HL-60 (cell line): ENCODE data around the gene SNX6.
"Not testable (repeated sequence)": the region's sequence is repeated elsewhere in the genome, so short reads cannot be mapped to it uniquely, and the experiment has no call there.

Experiments used
- POLR2AphosphoS5 ChIP-seq: IDR thresholded peaks from 2 replicates; pipeline ENCODE4 v1.6.1; 2012; ENCODE audit warnings: low read depth
- TF ChIP-seq, protein P1 (sequence below): IDR thresholded peaks from one replicate; pipeline ENCODE4 v1.5.1; 2011; ENCODE audit warnings: low read length, control low read depth, inconsistent platforms; ENCODE audit not compliant: insufficient read depth

DNA sequence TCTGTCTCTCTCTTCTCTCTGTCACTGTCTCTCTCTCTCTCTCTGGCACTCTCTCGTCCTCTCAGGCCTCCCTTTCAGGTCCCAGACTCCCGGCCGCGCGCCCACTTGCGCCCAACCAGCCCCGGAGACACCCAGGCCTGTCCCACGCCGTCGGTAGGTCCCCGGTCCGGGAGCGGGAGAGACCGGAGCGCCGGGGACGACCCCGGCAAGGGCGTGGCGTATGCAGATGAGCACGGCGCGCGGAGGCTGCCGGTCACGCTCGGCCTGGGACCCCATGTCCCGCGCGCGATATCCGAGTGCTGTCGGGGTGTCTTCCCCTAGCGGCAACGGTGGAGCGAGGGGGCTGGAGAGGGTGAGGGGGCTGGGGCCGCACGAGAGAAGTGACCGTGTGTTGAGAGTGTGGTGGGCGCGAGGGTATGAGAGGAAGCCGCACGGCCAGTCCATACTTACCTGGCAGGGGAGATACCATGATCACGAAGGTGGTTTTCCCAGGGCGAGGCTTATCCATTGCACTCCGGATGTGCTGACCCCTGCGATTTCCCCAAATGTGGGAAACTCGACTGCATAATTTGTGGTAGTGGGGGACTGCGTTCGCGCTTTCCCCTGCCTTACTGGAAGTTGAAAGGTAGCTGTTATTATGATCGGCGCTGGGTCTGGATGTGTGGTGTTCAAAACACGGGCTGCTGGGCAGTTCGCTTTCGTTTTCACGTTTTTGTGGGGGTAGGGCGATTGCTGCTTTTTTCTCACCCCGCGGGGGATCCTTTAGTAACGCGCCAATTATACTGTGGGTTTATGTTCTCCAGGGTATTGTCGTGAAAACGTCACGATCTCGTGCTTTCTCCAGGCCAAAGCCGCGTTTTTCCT lies 83.4 kb downstream of the SNX6 start:
- TF ChIP-seq, protein P1, sequence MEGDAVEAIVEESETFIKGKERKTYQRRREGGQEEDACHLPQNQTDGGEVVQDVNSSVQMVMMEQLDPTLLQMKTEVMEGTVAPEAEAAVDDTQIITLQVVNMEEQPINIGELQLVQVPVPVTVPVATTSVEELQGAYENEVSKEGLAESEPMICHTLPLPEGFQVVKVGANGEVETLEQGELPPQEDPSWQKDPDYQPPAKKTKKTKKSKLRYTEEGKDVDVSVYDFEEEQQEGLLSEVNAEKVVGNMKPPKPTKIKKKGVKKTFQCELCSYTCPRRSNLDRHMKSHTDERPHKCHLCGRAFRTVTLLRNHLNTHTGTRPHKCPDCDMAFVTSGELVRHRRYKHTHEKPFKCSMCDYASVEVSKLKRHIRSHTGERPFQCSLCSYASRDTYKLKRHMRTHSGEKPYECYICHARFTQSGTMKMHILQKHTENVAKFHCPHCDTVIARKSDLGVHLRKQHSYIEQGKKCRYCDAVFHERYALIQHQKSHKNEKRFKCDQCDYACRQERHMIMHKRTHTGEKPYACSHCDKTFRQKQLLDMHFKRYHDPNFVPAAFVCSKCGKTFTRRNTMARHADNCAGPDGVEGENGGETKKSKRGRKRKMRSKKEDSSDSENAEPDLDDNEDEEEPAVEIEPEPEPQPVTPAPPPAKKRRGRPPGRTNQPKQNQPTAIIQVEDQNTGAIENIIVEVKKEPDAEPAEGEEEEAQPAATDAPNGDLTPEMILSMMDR, result not testable (repeated sequence)
- not testable (repeated sequence) for TF ChIP-seq POLR2AphosphoS5
